ENCODE measurements around the gene STAG2. TPM values are rescaled to one million over a fixed set of nuclear protein-coding genes. Genes with fewer than 3 reads are reported as not detected.

Gene STAG2
- total RNA-seq, 1 experiment from 2014 or later = 119 TPM

DNA sequence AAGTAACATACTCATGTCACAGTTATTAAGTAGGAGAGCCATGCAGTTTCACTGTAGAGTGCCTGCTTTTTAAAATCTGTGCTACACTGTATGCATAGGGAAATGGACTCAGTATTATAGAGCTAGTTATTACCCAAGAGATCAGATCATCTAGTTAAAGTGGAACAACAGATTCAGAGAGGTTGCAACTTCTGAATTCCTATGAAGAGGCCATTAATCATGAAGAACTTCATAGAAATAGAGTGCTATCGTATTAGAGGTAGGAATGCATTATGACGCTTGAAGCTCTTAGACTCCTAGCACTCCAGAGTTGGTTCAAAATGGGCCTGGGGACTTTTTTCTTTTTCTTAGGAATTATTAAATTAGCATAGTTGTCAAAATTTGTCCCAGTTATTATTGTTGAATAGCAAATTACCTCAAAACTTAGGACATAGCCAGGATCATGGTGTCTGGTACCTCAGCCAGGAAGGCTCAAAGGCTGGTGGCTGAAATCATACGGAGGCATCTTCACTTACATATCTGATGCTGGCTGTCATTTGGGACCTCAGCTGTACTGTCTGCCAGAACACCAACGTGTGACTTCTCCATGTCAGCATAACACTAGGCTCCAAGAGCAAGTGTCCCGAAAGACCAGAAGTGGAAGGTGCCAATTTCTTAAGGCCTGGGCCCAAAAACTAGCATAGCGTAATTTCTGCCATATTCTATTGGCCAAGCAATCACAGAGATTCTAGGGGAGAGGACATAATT is 125.7 kb downstream of the STAG2 start:
- ChIA-PET CTCF (interaction anchor here (0.6 kb wide), 1 partner anchor 85 kb away, joined by 4 read pairs; no protein-coding TSS in a partner anchor), POLR2A (ENCODE audit: low non-redundant PET) (no interaction called here)
- Histone ChIP-seq H3K9me3 (ENCODE audit: low read depth, low read length, poor library complexity, severe bottlenecking) (no peaks in the 10 kb centered on the region), H3K27me3 (replicated peaks; ENCODE audit: insufficient read depth, low read depth, low read length, poor library complexity) (no peaks in the 10 kb centered on the region), H3K27ac (ENCODE audit: low read depth, low read length, poor library complexity, severe bottlenecking) (no peak overlapping the region), H3K36me3 (ENCODE audit: insufficient read depth, low read length, poor library complexity, severe bottlenecking) (peaks cover 41% of the 10 kb centered on the region), H3K4me3 (ENCODE audit: low read depth, low read length, poor library complexity, severe bottlenecking) (no peak overlapping the region), H3K4me1 (ENCODE audit: insufficient read depth, low read length, poor library complexity, severe bottlenecking) (no peaks in the 10 kb centered on the region)
- no peak for DNase-seq (ENCODE audit: low spot score)
- intact Hi-C loops (cut with micrococcal nuclease; ENCODE audit: unreplicated experiment) = no loop called here
- BruUV-seq (replicated peaks) = no TSS peak
- TF ChIP-seq, protein P1, sequence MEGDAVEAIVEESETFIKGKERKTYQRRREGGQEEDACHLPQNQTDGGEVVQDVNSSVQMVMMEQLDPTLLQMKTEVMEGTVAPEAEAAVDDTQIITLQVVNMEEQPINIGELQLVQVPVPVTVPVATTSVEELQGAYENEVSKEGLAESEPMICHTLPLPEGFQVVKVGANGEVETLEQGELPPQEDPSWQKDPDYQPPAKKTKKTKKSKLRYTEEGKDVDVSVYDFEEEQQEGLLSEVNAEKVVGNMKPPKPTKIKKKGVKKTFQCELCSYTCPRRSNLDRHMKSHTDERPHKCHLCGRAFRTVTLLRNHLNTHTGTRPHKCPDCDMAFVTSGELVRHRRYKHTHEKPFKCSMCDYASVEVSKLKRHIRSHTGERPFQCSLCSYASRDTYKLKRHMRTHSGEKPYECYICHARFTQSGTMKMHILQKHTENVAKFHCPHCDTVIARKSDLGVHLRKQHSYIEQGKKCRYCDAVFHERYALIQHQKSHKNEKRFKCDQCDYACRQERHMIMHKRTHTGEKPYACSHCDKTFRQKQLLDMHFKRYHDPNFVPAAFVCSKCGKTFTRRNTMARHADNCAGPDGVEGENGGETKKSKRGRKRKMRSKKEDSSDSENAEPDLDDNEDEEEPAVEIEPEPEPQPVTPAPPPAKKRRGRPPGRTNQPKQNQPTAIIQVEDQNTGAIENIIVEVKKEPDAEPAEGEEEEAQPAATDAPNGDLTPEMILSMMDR (conservative IDR thresholded peaks at IDR 0.05; ENCODE audit: low read depth, low read length) = no peak
- TF ChIP-seq EZH2 (IDR thresholded peaks at IDR 0.05; ENCODE audit: borderline replicate concordance, low read depth, low read length, poor library complexity, severe bottlenecking) = no peak

DNA sequence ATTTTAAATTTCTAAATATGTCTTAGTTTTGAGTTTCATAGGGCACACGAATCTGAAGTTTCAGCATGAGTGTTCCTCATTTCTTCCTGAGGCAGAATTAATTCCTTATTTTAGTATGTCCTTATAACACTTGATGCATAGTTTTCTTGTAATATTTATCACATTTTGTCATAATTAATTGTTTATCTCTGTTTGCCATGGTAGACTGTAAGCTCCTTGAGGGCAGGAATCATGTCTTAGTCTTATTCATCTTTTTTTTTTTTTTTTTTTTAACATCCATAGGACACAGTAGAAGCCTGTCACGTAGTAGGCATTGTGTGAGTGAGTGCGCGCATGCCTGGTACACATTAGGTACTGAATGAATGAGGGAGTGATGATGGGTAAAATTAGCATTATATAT is 131.7 kb downstream of the STAG2 start:
- peaks cover 21% of the 10 kb centered on the region for H3K36me3 ChIP-seq (ENCODE audit: insufficient read depth, low read length, poor library complexity, severe bottlenecking)
- no peak overlapping the region for H3K27ac ChIP-seq (ENCODE audit: low read depth, low read length, poor library complexity, severe bottlenecking)
- ChIA-PET CTCF (no interaction called here), POLR2A (ENCODE audit: low non-redundant PET) (no interaction called here)
- BruUV-seq (replicated peaks) = no TSS peak
- H3K4me3 ChIP-seq (ENCODE audit: low read depth, low read length, poor library complexity, severe bottlenecking) = no peak overlapping the region
- DNase-seq (ENCODE audit: low spot score) = no peak
- no peaks in the 10 kb centered on the region for H3K9me3 ChIP-seq (ENCODE audit: low read depth, low read length, poor library complexity, severe bottlenecking)
- no peak for TF ChIP-seq EZH2 (IDR thresholded peaks at IDR 0.05; ENCODE audit: borderline replicate concordance, low read depth, low read length, poor library complexity, severe bottlenecking)
- TF ChIP-seq, protein P1 (conservative IDR thresholded peaks at IDR 0.05; ENCODE audit: low read depth, low read length) = no peak
- no peaks in the 10 kb centered on the region for H3K4me1 ChIP-seq (ENCODE audit: insufficient read depth, low read length, poor library complexity, severe bottlenecking)
- intact Hi-C loops (cut with micrococcal nuclease; ENCODE audit: unreplicated experiment) = loop anchor here (10.0 kb wide), 2 partner anchors 128 to 258 kb away; partner anchors contain the start of gene STAG2
- no peaks in the 10 kb centered on the region for H3K27me3 ChIP-seq (replicated peaks; ENCODE audit: insufficient read depth, low read depth, low read length, poor library complexity)

DNA sequence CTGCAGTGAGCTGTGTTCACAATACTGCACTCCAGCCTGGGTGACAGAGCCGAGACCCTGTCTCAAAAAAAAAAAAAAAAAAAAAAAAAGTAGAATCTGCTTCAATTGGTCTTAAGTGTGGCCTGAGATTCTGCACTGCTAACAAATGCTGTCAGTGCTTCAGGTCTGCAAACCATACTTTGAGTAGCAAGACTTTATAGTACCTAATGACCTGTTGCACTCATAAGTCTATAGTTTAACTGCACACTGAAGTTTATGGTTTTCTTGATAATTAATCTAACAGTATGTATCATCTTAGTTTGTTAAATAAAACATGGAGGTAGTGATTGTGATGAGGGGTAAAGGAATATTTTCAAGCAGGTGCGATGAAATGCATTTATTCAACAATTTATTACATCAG is 135.6 kb downstream of the STAG2 start:
- Histone ChIP-seq H3K36me3 (ENCODE audit: insufficient read depth, low read length, poor library complexity, severe bottlenecking) (peaks cover 10% of the 10 kb centered on the region), H3K9me3 (ENCODE audit: low read depth, low read length, poor library complexity, severe bottlenecking) (no peaks in the 10 kb centered on the region), H3K27me3 (replicated peaks; ENCODE audit: insufficient read depth, low read depth, low read length, poor library complexity) (no peaks in the 10 kb centered on the region), H3K4me1 (ENCODE audit: insufficient read depth, low read length, poor library complexity, severe bottlenecking) (peaks cover 3% of the 10 kb centered on the region), H3K27ac (ENCODE audit: low read depth, low read length, poor library complexity, severe bottlenecking) (no peak overlapping the region), H3K4me3 (ENCODE audit: low read depth, low read length, poor library complexity, severe bottlenecking) (no peak overlapping the region)
- ChIA-PET POLR2A (ENCODE audit: low non-redundant PET) (no interaction called here), CTCF (no interaction called here)
- no peak for DNase-seq (ENCODE audit: low spot score)
- TF ChIP-seq, protein P1 (conservative IDR thresholded peaks at IDR 0.05; ENCODE audit: low read depth, low read length) = no peak
- no peak for TF ChIP-seq EZH2 (IDR thresholded peaks at IDR 0.05; ENCODE audit: borderline replicate concordance, low read depth, low read length, poor library complexity, severe bottlenecking)
- BruUV-seq (replicated peaks) = no TSS peak
- intact Hi-C loops (cut with micrococcal nuclease; ENCODE audit: unreplicated experiment) = loop anchor here (5.0 to 10.0 kb wide), 3 partner anchors 132 to 290 kb away; partner anchors contain the start of gene STAG2

Measured in A673 (cell line).